Mammary epithelial cell (primary cell): ENCODE data around the gene PRKCA.

ENCODE experiments used
- EZH2 ChIP-seq: IDR thresholded peaks from 2 replicates; pipeline ENCODE4 v1.6.1; 2012; ENCODE audit warnings: low read length, inconsistent platforms, borderline replicate concordance
- TF ChIP-seq, protein P1 (sequence below), 2 donors: IDR thresholded peaks in 1 of 2; conservative IDR thresholded peaks in 1 of 2; 2 replicates each; pipeline ENCODE4 v1.5.1; 2011 to 2012; ENCODE audit warnings: inconsistent platforms in 2 of 2, low read length in 2 of 2, mild to moderate bottlenecking in 2 of 2, control low read depth in 1 of 2, low read depth in 1 of 2; ENCODE audit not compliant: insufficient read depth in 1 of 2; ENCODE audit errors: extremely low read depth in 1 of 2

DNA sequence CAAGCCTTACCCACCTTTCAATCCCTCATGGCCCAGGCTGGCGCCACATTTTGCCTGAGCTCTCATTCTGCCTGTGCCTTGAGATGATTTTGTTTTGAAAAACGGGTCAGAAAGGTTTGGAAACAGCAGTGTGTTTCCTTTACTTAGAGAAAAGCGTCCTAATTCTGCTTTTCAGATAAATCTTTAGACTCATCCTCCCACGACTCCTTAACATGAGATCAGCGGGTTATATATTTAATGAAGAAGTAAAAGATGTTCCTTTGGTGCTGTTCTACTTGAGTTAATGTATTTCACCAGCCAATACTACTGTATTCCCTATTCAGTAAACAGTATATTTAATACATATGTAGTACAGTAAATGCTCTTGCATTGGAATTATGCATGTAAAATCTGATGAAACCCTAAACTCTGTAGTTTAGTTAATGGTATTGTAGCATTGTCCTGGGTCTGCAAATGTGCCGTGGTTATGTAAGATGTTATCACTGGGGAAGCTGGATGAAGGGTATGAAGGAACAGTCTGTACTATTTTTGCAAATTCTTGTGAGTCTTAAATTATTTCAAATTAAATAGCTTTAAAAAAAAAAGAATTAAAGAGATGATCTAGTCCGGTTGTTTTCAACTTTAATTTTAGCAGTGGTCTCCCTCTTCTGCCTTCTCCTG, 333.1 kb downstream of the PRKCA start:
- TF ChIP-seq, protein P1, sequence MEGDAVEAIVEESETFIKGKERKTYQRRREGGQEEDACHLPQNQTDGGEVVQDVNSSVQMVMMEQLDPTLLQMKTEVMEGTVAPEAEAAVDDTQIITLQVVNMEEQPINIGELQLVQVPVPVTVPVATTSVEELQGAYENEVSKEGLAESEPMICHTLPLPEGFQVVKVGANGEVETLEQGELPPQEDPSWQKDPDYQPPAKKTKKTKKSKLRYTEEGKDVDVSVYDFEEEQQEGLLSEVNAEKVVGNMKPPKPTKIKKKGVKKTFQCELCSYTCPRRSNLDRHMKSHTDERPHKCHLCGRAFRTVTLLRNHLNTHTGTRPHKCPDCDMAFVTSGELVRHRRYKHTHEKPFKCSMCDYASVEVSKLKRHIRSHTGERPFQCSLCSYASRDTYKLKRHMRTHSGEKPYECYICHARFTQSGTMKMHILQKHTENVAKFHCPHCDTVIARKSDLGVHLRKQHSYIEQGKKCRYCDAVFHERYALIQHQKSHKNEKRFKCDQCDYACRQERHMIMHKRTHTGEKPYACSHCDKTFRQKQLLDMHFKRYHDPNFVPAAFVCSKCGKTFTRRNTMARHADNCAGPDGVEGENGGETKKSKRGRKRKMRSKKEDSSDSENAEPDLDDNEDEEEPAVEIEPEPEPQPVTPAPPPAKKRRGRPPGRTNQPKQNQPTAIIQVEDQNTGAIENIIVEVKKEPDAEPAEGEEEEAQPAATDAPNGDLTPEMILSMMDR (conservative IDR thresholded peaks at IDR 0.05 in 1 of 2, IDR thresholded peaks at IDR 0.05 in 1 of 2; ENCODE audit: extremely low read depth in 1 of 2, insufficient read depth in 1 of 2, low read depth in 1 of 2, low read length in 2 of 2) = no peak
- TF ChIP-seq EZH2 = no peak
